DND-41 (cell line): ENCODE data around the gene COA8.
A peak's percentile ranks its signal among the peaks of the same experiment; 100 is the strongest.

Experiments
- ATAC-seq: fragments of 200-7000 bp; cut with Tn5 transposase; 3 replicates; pipeline ENCODE4 v1.9.1; 2021; ENCODE audit warnings: low read depth; ENCODE audit not compliant: insufficient read depth
- DNase-seq: peaks from one replicate; pipeline ENCODE4 v3.0.0-alpha.2; 2020
- H2AFZ ChIP-seq: 2 replicates; pipeline ENCODE4 v1.6.0; 2012; ENCODE audit warnings: low read depth, low read length
- H3K27ac ChIP-seq: 2 replicates; pipeline ENCODE4 v1.5.1; 2012; ENCODE audit warnings: low read length, inconsistent platforms
- H3K27me3 ChIP-seq: fragments of 200-600 bp; sonication (generic); 2 replicates; pipeline ENCODE4 v1.6.0; 2012; ENCODE audit warnings: low read length, mild to moderate bottlenecking, inconsistent platforms; ENCODE audit not compliant: insufficient read depth, poor library complexity
- H3K36me3 ChIP-seq: 2 replicates; pipeline ENCODE4 v1.5.1; 2012; ENCODE audit warnings: low read length, inconsistent platforms; ENCODE audit not compliant: insufficient read depth
- H3K4me1 ChIP-seq: 2 replicates; pipeline ENCODE4 v1.5.1; 2012; ENCODE audit warnings: mild to moderate bottlenecking, low read length; ENCODE audit not compliant: insufficient read depth
- H3K4me2 ChIP-seq: 2 replicates; pipeline ENCODE4 v1.6.0; 2012; ENCODE audit warnings: mild to moderate bottlenecking, moderate library complexity, low read length, inconsistent platforms; ENCODE audit not compliant: insufficient read depth
- H3K4me3 ChIP-seq, 2 experiments: fragments of 200-600 bp in 1 of 2; shearing (Covaris generic) in 1 of 2; 2 replicates each; pipeline ENCODE4 v1.5.1; 2012 to 2016; ENCODE audit warnings: inconsistent platforms in 2 of 2, low read length in 2 of 2, mild to moderate bottlenecking in 2 of 2, low read depth in 1 of 2, moderate library complexity in 1 of 2
- H3K79me2 ChIP-seq: 2 replicates; pipeline ENCODE4 v1.6.0; 2012; ENCODE audit warnings: low read length, inconsistent platforms; ENCODE audit not compliant: insufficient read depth
- H3K9ac ChIP-seq: 2 replicates; pipeline ENCODE4 v1.6.0; 2012; ENCODE audit warnings: low read depth, mild to moderate bottlenecking, inconsistent platforms, low read length, moderate library complexity
- H3K9me3 ChIP-seq: 2 replicates; pipeline ENCODE4 v1.5.1; 2012; ENCODE audit warnings: low read length, moderate library complexity, mild to moderate bottlenecking, inconsistent platforms; ENCODE audit not compliant: insufficient read depth, severe bottlenecking
- H4K20me1 ChIP-seq: 2 replicates; pipeline ENCODE4 v1.6.0; 2012; ENCODE audit warnings: low read length; ENCODE audit not compliant: insufficient read depth
- CTCF ChIP-seq: IDR thresholded peaks from 2 replicates; pipeline ENCODE4 v1.5.1; 2012; ENCODE audit warnings: borderline replicate concordance, low read length, moderate library complexity, mild to moderate bottlenecking; ENCODE audit not compliant: poor library complexity, severe bottlenecking; ENCODE audit errors: extremely low read depth
- EZH2 ChIP-seq: IDR thresholded peaks from 3 replicates; pipeline ENCODE4 v1.6.1; 2012; ENCODE audit warnings: borderline replicate concordance, low read depth, mild to moderate bottlenecking, moderate library complexity, low read length, inconsistent platforms; ENCODE audit not compliant: severe bottlenecking

Gene COA8

GRCh38 chr14:103559766-103560165 is 3.0 kb upstream of the COA8 start:
- Histone ChIP-seq H3K4me3 (no peak overlapping the region), H3K36me3 (peaks cover 35% of the 10 kb centered on the region), H3K27ac (no peak overlapping the region), H3K79me2 (peaks cover 85% of the 10 kb centered on the region), H2AFZ (no peak overlapping the region), H3K9me3 (no peaks in the 10 kb centered on the region), H3K4me1 (peaks cover 41% of the 10 kb centered on the region), H3K4me2 (peak overlapping the region; percentile 93; the same call in 1 of the 2 replicates), H3K27me3 (no peaks in the 10 kb centered on the region), H4K20me1 (peaks cover 58% of the 10 kb centered on the region), H3K9ac (no peak overlapping the region)
- ATAC-seq (no peak), DNase-seq (no peak)
- TF ChIP-seq EZH2, result no peak
- TF ChIP-seq CTCF, result no peak

DNA sequence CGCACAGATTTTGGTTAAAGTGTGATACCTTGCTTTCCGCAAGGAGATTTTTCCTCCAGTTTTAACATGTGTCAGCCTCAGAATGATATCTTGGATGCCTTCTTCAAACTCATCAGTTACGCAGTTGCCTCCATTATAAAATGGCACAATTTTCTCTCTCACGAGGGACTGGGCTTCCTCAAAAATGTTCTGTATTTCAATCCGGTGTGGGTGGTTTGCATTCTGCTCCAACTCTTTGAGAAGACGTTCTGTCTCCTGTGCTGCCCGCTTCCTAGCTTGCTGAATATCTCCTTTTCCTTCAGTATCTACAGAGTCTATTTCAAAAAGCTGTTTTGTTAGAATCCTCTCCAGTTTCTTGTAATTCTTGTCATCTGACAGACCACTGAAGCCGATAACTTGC is 2.1 kb upstream of the COA8 start:
- TF ChIP-seq CTCF, result no peak
- TF ChIP-seq EZH2, result no peak
- H3K27ac ChIP-seq, result no peak overlapping the region

DNA sequence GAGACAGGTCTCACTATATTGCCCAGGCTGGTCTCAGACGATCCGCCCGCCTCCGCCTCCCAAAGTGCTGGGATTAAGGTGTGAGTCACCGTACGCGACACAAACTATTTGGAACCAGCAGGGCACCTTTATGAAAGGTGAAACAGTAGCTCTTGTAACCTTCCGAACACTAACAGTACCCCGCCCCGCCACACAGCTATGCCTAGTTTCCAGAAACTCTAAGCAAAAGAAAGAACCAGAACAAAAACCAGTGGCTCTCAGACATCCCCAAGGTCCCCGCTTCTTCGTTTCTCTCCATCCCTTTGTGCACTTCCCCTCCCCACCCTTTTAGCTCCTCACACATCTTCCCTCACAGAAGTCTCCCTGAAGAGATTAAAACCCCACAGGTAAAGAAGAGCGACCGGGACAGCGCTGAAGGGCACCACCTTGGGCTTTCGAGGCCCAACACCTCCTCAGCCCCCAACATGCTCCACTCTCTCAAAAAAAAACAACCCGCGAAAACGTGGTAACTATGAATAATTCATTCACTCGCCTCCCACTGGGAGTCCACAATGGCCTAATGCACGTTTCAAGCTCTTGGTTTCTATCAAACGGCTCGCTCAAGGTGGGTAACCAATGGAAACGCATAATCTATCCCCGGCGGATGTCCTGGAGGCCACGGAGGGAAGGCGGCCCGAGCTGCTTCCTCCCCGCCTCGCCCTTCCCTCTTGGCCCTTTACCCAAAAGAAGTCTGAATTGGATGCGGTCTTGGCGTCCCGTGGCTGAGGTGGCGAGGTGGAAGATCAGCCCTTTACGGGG is 1.2 kb upstream of the COA8 start:
- Histone ChIP-seq H4K20me1 (peaks cover 53% of the 10 kb centered on the region), H3K27ac (peak overlapping the region; percentile 88), H3K4me2 (peak overlapping the region; percentile 93), H3K27me3 (no peaks in the 10 kb centered on the region), H2AFZ (peak overlapping the region; percentile 93), H3K36me3 (peaks cover 38% of the 10 kb centered on the region), H3K9me3 (no peaks in the 10 kb centered on the region), H3K79me2 (peaks cover 94% of the 10 kb centered on the region), H3K4me1 (peaks cover 44% of the 10 kb centered on the region), H3K4me3 (peak overlapping the region; percentile 92 to 98), H3K9ac (peak overlapping the region; percentile 89)
- DNase-seq (peak; percentile 41), ATAC-seq (peak; percentile 41)
- no peak for TF ChIP-seq EZH2

More for the DNA sequence above, 2.1 kb upstream of the COA8 start:
- Histone ChIP-seq H3K79me2 (peaks cover 90% of the 10 kb centered on the region), H2AFZ (no peak overlapping the region), H3K4me3 (peak overlapping the region in 1 of 2 experiments; percentile 98; a peak in 3 of 4 replicates), H4K20me1 (peaks cover 56% of the 10 kb centered on the region), H3K4me2 (peak overlapping the region; percentile 93), H3K9me3 (no peaks in the 10 kb centered on the region), H3K9ac (peak overlapping the region; percentile 89), H3K27me3 (no peaks in the 10 kb centered on the region), H3K4me1 (peaks cover 44% of the 10 kb centered on the region), H3K36me3 (peaks cover 35% of the 10 kb centered on the region)
- DNase-seq (no peak), ATAC-seq (no peak)

DNA sequence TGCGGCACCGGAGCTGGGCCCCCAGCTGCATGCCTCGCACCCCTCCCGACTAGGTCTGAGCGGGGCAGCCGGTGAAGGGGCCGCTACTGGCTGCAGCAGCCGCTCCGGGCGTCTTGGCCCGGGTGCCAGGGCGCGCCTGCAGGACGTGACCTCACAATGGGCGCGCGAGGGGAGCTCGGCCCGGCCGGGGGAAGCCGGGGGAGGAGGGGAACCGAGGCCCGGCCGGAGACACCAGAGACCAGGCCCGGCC is 656 bp upstream of the COA8 start:
- Histone ChIP-seq H3K4me2 (peak overlapping the region; percentile 93), H3K27ac (peak overlapping the region; percentile 88), H3K36me3 (peaks cover 39% of the 10 kb centered on the region), H3K9ac (peak overlapping the region; percentile 89), H3K79me2 (peaks cover 96% of the 10 kb centered on the region), H4K20me1 (peaks cover 50% of the 10 kb centered on the region), H3K4me3 (peak overlapping the region; percentile 92 to 98), H3K9me3 (no peaks in the 10 kb centered on the region), H3K4me1 (peaks cover 44% of the 10 kb centered on the region), H3K27me3 (no peaks in the 10 kb centered on the region), H2AFZ (peak overlapping the region; percentile 93)
- TF ChIP-seq EZH2, result no peak
- no peak for TF ChIP-seq CTCF
- DNase-seq (no peak), ATAC-seq (peak; percentile 48)
